ENCODE measurements around the gene DSE. TPM values are rescaled to one million over a fixed set of nuclear protein-coding genes. Genes with fewer than 3 reads are reported as not detected.

DSE gene
- polyA plus RNA-seq, 2 of the 4 experiments (the other 2 are of a cell fraction) = 20.2 to 22.7 TPM

GRCh38 chr6:116444092-116444491, 73.3 kb downstream of the DSE start:
- Histone ChIP-seq H3K9me3 (no peaks in the 10 kb centered on the region), H3K27ac (no peak overlapping the region), H3K4me3 (no peak overlapping the region), H3K4me2 (no peak overlapping the region), H3K4me1 (peaks cover 22% of the 10 kb centered on the region)
- ChIA-PET POLR2A (no interaction called here), CTCF (interaction anchor here (1.2 kb wide), 1 partner anchor 118 kb away, joined by 4 read pairs; no protein-coding TSS in a partner anchor)
- TF ChIP-seq PHF8 (IDR thresholded peaks at IDR 0.05; ENCODE audit: borderline replicate concordance, low read depth) (no peak), RAD21 (conservative IDR thresholded peaks at IDR 0.05 in 1 of 2, IDR thresholded peaks at IDR 0.05 in 1 of 2) (peak; percentile 16 to 26; a peak in 1 of 5 replicates), EHMT2 (IDR thresholded peaks at IDR 0.05; ENCODE audit: low read depth) (no peak), BHLHE40 (IDR thresholded peaks at IDR 0.05; ENCODE audit: low read depth, low read length) (no peak), JUNB (IDR thresholded peaks at IDR 0.05) (no peak), NR3C1 (IDR thresholded peaks at IDR 0.05) (no peak)
- TF ChIP-seq, protein P1, sequence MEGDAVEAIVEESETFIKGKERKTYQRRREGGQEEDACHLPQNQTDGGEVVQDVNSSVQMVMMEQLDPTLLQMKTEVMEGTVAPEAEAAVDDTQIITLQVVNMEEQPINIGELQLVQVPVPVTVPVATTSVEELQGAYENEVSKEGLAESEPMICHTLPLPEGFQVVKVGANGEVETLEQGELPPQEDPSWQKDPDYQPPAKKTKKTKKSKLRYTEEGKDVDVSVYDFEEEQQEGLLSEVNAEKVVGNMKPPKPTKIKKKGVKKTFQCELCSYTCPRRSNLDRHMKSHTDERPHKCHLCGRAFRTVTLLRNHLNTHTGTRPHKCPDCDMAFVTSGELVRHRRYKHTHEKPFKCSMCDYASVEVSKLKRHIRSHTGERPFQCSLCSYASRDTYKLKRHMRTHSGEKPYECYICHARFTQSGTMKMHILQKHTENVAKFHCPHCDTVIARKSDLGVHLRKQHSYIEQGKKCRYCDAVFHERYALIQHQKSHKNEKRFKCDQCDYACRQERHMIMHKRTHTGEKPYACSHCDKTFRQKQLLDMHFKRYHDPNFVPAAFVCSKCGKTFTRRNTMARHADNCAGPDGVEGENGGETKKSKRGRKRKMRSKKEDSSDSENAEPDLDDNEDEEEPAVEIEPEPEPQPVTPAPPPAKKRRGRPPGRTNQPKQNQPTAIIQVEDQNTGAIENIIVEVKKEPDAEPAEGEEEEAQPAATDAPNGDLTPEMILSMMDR (IDR thresholded peaks at IDR 0.05) = peak; percentile 41; the same call in 2 of the 3 replicates
- no peak for FAIRE-seq
- WGBS (ENCODE audit: missing lambda C conversion rate) = 3% methylated on average over 3 of the region's 3 CpGs
- peak; percentile 27 to 29 for DNase-seq (ENCODE audit: low read depth in 1 of 2, low spot score in 1 of 2)
- peak; percentile 79; a peak in 4 of 6 replicates for ATAC-seq

- Histone ChIP-seq H3K4me2 (no peak overlapping the region), H3K9me3 (no peaks in the 10 kb centered on the region), H3K27ac (no peak overlapping the region), H3K4me3 (no peak overlapping the region), H3K4me1 (peaks cover 22% of the 10 kb centered on the region)
- ChIA-PET CTCF (interaction anchor here (0.9 to 1.2 kb wide), 3 partner anchors 97 to 176 kb away, joined by 3 to 4 read pairs (median 3); no protein-coding TSS in a partner anchor), POLR2A (no interaction called here)
- no peak for TF ChIP-seq BHLHE40 (IDR thresholded peaks at IDR 0.05; ENCODE audit: low read depth, low read length)
- no peak for TF ChIP-seq MAZ (IDR thresholded peaks at IDR 0.05; ENCODE audit: borderline replicate concordance, low read depth, low read length)
- no peak for TF ChIP-seq E2F6 (IDR thresholded peaks at IDR 0.05; ENCODE audit: borderline replicate concordance, low read depth)
- TF ChIP-seq, protein P2, sequence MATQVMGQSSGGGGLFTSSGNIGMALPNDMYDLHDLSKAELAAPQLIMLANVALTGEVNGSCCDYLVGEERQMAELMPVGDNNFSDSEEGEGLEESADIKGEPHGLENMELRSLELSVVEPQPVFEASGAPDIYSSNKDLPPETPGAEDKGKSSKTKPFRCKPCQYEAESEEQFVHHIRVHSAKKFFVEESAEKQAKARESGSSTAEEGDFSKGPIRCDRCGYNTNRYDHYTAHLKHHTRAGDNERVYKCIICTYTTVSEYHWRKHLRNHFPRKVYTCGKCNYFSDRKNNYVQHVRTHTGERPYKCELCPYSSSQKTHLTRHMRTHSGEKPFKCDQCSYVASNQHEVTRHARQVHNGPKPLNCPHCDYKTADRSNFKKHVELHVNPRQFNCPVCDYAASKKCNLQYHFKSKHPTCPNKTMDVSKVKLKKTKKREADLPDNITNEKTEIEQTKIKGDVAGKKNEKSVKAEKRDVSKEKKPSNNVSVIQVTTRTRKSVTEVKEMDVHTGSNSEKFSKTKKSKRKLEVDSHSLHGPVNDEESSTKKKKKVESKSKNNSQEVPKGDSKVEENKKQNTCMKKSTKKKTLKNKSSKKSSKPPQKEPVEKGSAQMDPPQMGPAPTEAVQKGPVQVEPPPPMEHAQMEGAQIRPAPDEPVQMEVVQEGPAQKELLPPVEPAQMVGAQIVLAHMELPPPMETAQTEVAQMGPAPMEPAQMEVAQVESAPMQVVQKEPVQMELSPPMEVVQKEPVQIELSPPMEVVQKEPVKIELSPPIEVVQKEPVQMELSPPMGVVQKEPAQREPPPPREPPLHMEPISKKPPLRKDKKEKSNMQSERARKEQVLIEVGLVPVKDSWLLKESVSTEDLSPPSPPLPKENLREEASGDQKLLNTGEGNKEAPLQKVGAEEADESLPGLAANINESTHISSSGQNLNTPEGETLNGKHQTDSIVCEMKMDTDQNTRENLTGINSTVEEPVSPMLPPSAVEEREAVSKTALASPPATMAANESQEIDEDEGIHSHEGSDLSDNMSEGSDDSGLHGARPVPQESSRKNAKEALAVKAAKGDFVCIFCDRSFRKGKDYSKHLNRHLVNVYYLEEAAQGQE (IDR thresholded peaks at IDR 0.05) = no peak
- TF ChIP-seq ESRRA (IDR thresholded peaks at IDR 0.05; ENCODE audit: borderline replicate concordance, low read length) = no peak
- no peak for TF ChIP-seq RAD21 (conservative IDR thresholded peaks at IDR 0.05 in 1 of 2, IDR thresholded peaks at IDR 0.05 in 1 of 2)
- TF ChIP-seq JUNB (IDR thresholded peaks at IDR 0.05) = no peak
- no peak for TF ChIP-seq TFCP2L1 (CRISPR knock-in tag; IDR thresholded peaks at IDR 0.05)
- TF ChIP-seq, protein P3, sequence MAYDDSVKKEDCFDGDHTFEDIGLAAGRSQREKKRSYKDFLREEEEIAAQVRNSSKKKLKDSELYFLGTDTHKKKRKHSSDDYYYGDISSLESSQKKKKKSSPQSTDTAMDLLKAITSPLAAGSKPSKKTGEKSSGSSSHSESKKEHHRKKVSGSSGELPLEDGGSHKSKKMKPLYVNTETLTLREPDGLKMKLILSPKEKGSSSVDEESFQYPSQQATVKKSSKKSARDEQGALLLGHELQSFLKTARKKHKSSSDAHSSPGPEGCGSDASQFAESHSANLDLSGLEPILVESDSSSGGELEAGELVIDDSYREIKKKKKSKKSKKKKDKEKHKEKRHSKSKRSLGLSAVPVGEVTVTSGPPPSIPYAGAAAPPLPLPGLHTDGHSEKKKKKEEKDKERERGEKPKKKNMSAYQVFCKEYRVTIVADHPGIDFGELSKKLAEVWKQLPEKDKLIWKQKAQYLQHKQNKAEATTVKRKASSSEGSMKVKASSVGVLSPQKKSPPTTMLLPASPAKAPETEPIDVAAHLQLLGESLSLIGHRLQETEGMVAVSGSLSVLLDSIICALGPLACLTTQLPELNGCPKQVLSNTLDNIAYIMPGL (CRISPR knock-in tag; IDR thresholded peaks at IDR 0.05; ENCODE audit: borderline replicate concordance) = no peak
- TF ChIP-seq RCOR1 (IDR thresholded peaks at IDR 0.05; ENCODE audit: low read depth, low read length) = no peak
- TF ChIP-seq, protein P4, sequence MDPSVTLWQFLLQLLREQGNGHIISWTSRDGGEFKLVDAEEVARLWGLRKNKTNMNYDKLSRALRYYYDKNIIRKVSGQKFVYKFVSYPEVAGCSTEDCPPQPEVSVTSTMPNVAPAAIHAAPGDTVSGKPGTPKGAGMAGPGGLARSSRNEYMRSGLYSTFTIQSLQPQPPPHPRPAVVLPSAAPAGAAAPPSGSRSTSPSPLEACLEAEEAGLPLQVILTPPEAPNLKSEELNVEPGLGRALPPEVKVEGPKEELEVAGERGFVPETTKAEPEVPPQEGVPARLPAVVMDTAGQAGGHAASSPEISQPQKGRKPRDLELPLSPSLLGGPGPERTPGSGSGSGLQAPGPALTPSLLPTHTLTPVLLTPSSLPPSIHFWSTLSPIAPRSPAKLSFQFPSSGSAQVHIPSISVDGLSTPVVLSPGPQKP (IDR thresholded peaks at IDR 0.05; ENCODE audit: low read depth, low read length) = no peak
- TF ChIP-seq EHMT2 (IDR thresholded peaks at IDR 0.05; ENCODE audit: low read depth) = no peak
- no peak for TF ChIP-seq PHF8 (IDR thresholded peaks at IDR 0.05; ENCODE audit: borderline replicate concordance, low read depth)
- no peak for TF ChIP-seq CHD4 (IDR thresholded peaks at IDR 0.05; ENCODE audit: borderline replicate concordance)
- TF ChIP-seq MYC (IDR thresholded peaks at IDR 0.05; ENCODE audit: borderline replicate concordance, low read length) = no peak
- TF ChIP-seq, protein P5, sequence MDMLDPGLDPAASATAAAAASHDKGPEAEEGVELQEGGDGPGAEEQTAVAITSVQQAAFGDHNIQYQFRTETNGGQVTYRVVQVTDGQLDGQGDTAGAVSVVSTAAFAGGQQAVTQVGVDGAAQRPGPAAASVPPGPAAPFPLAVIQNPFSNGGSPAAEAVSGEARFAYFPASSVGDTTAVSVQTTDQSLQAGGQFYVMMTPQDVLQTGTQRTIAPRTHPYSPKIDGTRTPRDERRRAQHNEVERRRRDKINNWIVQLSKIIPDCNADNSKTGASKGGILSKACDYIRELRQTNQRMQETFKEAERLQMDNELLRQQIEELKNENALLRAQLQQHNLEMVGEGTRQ (IDR thresholded peaks at IDR 0.05) = no peak
- no peak for TF ChIP-seq ZSCAN20 (CRISPR knock-in tag; IDR thresholded peaks at IDR 0.05)
- 69% methylated on average over 1 of the region's 1 CpG for WGBS (ENCODE audit: missing lambda C conversion rate)
- DNase-seq (ENCODE audit: low read depth in 1 of 2, low spot score in 1 of 2) (no peak), ATAC-seq (no peak), FAIRE-seq (no peak)
Measured at GRCh38 chr6:116444575-116444974, 73.8 kb downstream of the DSE start.
